ENCODE data around the gene ROR1. TPM values are rescaled to one million over a fixed set of nuclear protein-coding genes. Genes with fewer than 3 reads are reported as not detected.

The ROR1 gene
- polyA plus RNA-seq, 1 experiment = 7.1 TPM

- H3K9me3 ChIP-seq (ENCODE audit: control insufficient read depth, insufficient read depth, low read length) = no peaks in the 10 kb centered on the region
- no peak for TF ChIP-seq CTCF (IDR thresholded peaks at IDR 0.05; ENCODE audit: low read depth, low read length)
- no peak overlapping the region for H3K4me3 ChIP-seq (ENCODE audit: low read depth, low read length)
- no peak for DNase-seq (ENCODE audit: low read depth, low spot score)
- ChIA-PET CTCF (interaction anchor here (0.7 to 1.3 kb wide), 3 partner anchors 9 to 310 kb away, joined by 3 to 4 read pairs (median 4); partner anchors contain the start of gene ROR1), POLR2A (no interaction called here)
- no peak overlapping the region for H3K27ac ChIP-seq (ENCODE audit: low read depth, low read length)
- H3K27me3 ChIP-seq (ENCODE audit: control insufficient read depth, insufficient read depth, low read length) = no peaks in the 10 kb centered on the region
Measured at GRCh38 chr1:64084451-64084850, 310.6 kb downstream of the ROR1 start.

DNA sequence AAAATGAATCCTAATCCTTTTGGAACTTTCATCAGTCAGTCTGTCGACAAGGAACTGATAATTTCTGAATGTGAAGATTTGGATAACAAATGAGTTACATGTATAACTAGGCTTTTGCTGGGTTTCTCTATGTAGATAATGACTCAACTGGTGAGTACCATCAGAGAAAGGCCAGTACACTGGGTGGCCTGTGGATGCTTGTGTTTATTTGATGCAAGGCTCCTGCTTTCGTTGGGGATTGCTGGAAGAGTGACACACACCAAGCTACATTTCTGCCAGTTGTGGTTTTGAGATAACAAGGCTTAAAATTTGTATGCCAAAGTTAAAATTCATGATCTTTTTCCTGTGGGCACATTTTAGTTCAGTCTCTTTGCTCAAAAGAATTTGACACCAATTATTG, 314.0 kb downstream of the ROR1 start:
- Histone ChIP-seq H3K27me3 (ENCODE audit: control insufficient read depth, insufficient read depth, low read length) (no peaks in the 10 kb centered on the region), H3K4me3 (ENCODE audit: low read depth, low read length) (no peak overlapping the region), H3K9me3 (ENCODE audit: control insufficient read depth, insufficient read depth, low read length) (no peaks in the 10 kb centered on the region), H3K27ac (ENCODE audit: low read depth, low read length) (no peak overlapping the region)
- DNase-seq (ENCODE audit: low read depth, low spot score) = no peak
- TF ChIP-seq CTCF (IDR thresholded peaks at IDR 0.05; ENCODE audit: low read depth, low read length) = no peak
- ChIA-PET CTCF (no interaction called here), POLR2A (no interaction called here)

DNA sequence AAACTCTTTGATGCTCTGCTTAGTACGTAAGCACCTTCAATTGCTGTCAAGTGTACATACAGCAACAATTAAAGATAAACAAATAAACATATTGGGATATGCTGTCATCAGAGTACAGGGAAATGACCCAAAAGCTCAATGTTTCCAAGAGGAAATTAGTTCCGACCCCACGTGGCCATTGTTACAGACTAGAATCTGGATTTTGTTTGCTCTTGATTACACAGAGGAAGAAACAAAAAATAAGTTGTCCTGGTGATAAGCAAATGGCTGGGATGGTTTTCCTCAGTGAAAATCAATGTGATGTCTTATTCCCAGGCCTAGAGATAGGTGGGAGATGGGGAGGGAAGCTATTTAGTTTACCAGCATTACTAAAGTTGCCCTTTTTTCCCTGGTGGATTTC, 316.6 kb downstream of the ROR1 start:
- Histone ChIP-seq H3K4me3 (ENCODE audit: low read depth, low read length) (no peak overlapping the region), H3K9me3 (ENCODE audit: control insufficient read depth, insufficient read depth, low read length) (no peaks in the 10 kb centered on the region), H3K27ac (ENCODE audit: low read depth, low read length) (no peak overlapping the region), H3K27me3 (ENCODE audit: control insufficient read depth, insufficient read depth, low read length) (no peaks in the 10 kb centered on the region)
- ChIA-PET POLR2A (no interaction called here), CTCF (interaction anchor here (0.7 to 0.8 kb wide), 2 partner anchors 10 to 47 kb away, joined by 3 to 4 read pairs; no protein-coding TSS in a partner anchor)
- no peak for DNase-seq (ENCODE audit: low read depth, low spot score)
- TF ChIP-seq CTCF (IDR thresholded peaks at IDR 0.05; ENCODE audit: low read depth, low read length) = no peak

DNA sequence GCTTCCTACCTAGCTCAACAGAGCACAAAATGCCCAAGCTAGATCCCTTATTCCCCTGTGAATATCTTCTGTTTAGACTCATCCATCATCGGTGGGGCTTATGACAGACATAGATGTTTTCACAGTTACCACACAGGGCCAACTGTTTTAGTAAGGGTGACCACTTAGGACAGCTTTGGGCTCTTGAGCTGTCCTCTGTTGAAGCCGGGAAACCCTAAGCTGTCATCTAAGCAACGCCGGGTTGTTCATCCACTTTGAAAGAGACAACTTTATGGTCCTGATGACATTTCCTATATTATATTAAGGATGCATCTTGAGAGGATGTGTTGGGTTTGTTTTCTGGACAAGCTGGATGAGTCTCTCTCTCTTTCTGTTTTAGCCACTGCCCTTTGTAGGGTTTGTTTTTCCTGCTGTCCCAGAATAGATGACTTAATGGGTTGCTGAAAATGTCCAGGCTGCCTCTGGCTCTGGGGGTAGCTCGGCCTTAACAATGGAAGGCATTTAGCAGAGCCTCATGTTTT, 319.1 kb downstream of the ROR1 start:
- ChIA-PET CTCF (interaction anchor here (1.3 kb wide), 1 partner anchor 44 kb away, joined by 4 read pairs; no protein-coding TSS in a partner anchor), POLR2A (no interaction called here)
- H3K27me3 ChIP-seq (ENCODE audit: control insufficient read depth, insufficient read depth, low read length) = no peaks in the 10 kb centered on the region
- no peak overlapping the region for H3K4me3 ChIP-seq (ENCODE audit: low read depth, low read length)
- TF ChIP-seq CTCF (IDR thresholded peaks at IDR 0.05; ENCODE audit: low read depth, low read length) = no peak
- H3K27ac ChIP-seq (ENCODE audit: low read depth, low read length) = no peak overlapping the region
- no peaks in the 10 kb centered on the region for H3K9me3 ChIP-seq (ENCODE audit: control insufficient read depth, insufficient read depth, low read length)
- DNase-seq (ENCODE audit: low read depth, low spot score) = no peak

DNA sequence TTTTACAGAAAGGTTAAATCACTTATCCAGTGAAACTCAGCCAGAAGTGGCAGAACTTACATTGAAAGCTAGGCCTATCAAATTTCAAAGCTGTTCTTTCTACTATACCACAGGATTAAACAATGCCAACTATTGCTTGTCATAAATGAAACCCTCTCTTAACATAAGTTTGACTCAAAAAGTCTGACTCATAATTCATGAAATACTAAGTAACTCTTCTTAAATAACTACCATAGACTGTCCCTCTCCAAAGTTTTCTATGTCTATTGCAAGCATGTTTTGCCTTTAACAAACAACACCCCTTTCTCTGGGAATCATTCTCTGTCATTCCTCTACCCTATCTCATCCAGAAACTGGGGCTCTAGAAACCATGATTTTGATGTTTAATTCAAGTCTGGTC, 320.1 kb downstream of the ROR1 start:
- Histone ChIP-seq H3K27me3 (ENCODE audit: control insufficient read depth, insufficient read depth, low read length) (no peaks in the 10 kb centered on the region), H3K27ac (ENCODE audit: low read depth, low read length) (no peak overlapping the region), H3K9me3 (ENCODE audit: control insufficient read depth, insufficient read depth, low read length) (no peaks in the 10 kb centered on the region), H3K4me3 (ENCODE audit: low read depth, low read length) (no peak overlapping the region)
- no peak for TF ChIP-seq CTCF (IDR thresholded peaks at IDR 0.05; ENCODE audit: low read depth, low read length)
- POLR2A ChIA-PET = no interaction called here
- CTCF ChIA-PET = interaction anchor here (0.6 to 1.3 kb wide), 2 partner anchors 43 to 75 kb away, joined by 3 to 4 read pairs; no protein-coding TSS in a partner anchor
- no peak for DNase-seq (ENCODE audit: low read depth, low spot score)
